K562 (cell line): ENCODE results near the gene PGAP3. TPM values are rescaled to one million over a fixed set of nuclear protein-coding genes. Genes with fewer than 3 reads are reported as not detected.

ENCODE experiments used
- ATAC-seq: fragments of 200-7000 bp; cut with Tn5 transposase; 3 replicates; pipeline ENCODE4 v1.9.1; 2020; ENCODE audit warnings: moderate library complexity
- BruUV-seq: library from RNA; stranded (reverse); fragments of 400-500 nt; replicated peaks from 2 replicates; lab custom pipeline; 2021; lab: Mats Ljungman, UMichigan
- CTCF ChIA-PET: fragments of 300-600 bp; formaldehyde crosslinking; extraction: SDS; loops from one replicate; lab custom pipeline; 2021; ENCODE audit warnings: low intra/inter-chr PET ratio; lab: Yijun Ruan, JAX
- POLR2A ChIA-PET: fragments of 300-600, 350-650 bp; sonication (Branson Sonifier 250); formaldehyde crosslinking; extraction: SDS; loops from one replicate; lab custom pipeline; 2021; ENCODE audit warnings: antibody characterized with exemption, inconsistent platforms; lab: Yijun Ruan, JAX
- DNase-seq, 4 experiments: peaks; one replicate each; pipeline versions ENCODE4 v3.0.0 to v3.0.0-alpha.2; 2011 to 2018; ENCODE audit warnings: low spot score in 3 of 4, mixed read lengths in 3 of 4; ENCODE audit errors: extremely low read depth in 1 of 4
- FAIRE-seq: peaks from 2 replicates; lab custom pipeline; 2011; peaks lifted over from hg19 to GRCh38; lab: Jason Lieb, UNC
- H2AFZ ChIP-seq: 2 replicates; pipeline ENCODE4 v1.6.0; 2011; ENCODE audit warnings: low read depth, low read length, control low read depth, inconsistent platforms
- H3K27ac ChIP-seq: fragments of 200-600 bp; 3 replicates; pipeline ENCODE4 v1.8.0; 2011; ENCODE audit warnings: low read depth, mild to moderate bottlenecking, control low read depth, inconsistent platforms, low read length, moderate library complexity, mixed read lengths; ENCODE audit errors: extremely low read depth
- H3K27me3 ChIP-seq, 2 experiments: fragments of 300-600 bp in 1 of 2; 2 replicates in 1 of 2; 3 replicates in 1 of 2; pipeline versions ENCODE4 v1.6.0 to v1.8.0; 2011; ENCODE audit warnings: inconsistent platforms in 2 of 2, low read length in 2 of 2, mild to moderate bottlenecking in 1 of 2, mixed read lengths in 1 of 2, moderate library complexity in 1 of 2; ENCODE audit not compliant: control insufficient read depth in 2 of 2, insufficient read depth in 2 of 2
- H3K36me3 ChIP-seq: fragments of 300-600 bp; 3 replicates; pipeline ENCODE4 v1.8.0; 2011; ENCODE audit warnings: mild to moderate bottlenecking, low read length, inconsistent platforms; ENCODE audit not compliant: control insufficient read depth, insufficient read depth
- H3K4me1 ChIP-seq, 2 experiments: fragments of 200-600 bp in 1 of 2; replicated peaks in 1 of 2; 2 replicates in 1 of 2; 3 replicates in 1 of 2; pipeline versions ENCODE4 v1.5.1 to v1.8.0; 2011; ENCODE audit warnings: inconsistent platforms in 2 of 2, low read length in 2 of 2, mild to moderate bottlenecking in 1 of 2, mixed read lengths in 1 of 2, moderate library complexity in 1 of 2; ENCODE audit not compliant: control insufficient read depth in 2 of 2, insufficient read depth in 2 of 2
- H3K4me2 ChIP-seq: 2 replicates; pipeline ENCODE4 v1.6.1; 2011; ENCODE audit warnings: low read length, control low read depth, inconsistent platforms, mixed read lengths; ENCODE audit not compliant: insufficient read depth
- H3K4me3 ChIP-seq: fragments of 200-600 bp; sonication (generic), shearing (Covaris generic); 2 replicates; pipeline ENCODE4 v1.5.1; 2016; ENCODE audit warnings: control low read depth, inconsistent platforms
- H3K79me2 ChIP-seq: fragments of 200-600 bp; 3 replicates; pipeline ENCODE4 v1.8.0; 2011; ENCODE audit warnings: low read length, inconsistent platforms; ENCODE audit not compliant: control insufficient read depth, insufficient read depth
- H3K9ac ChIP-seq, 2 experiments: 2 replicates each; pipeline versions ENCODE4 v1.6.0 to v1.6.1; 2011; ENCODE audit warnings: low read depth in 2 of 2, low read length in 2 of 2, control low read depth in 1 of 2, inconsistent platforms in 1 of 2, mild to moderate bottlenecking in 1 of 2, mixed read lengths in 1 of 2; ENCODE audit not compliant: insufficient read depth in 1 of 2
- H3K9me1 ChIP-seq: one replicate; pipeline ENCODE4 v1.6.0; 2011; ENCODE audit warnings: inconsistent platforms, mild to moderate bottlenecking, low read length, moderate library complexity; ENCODE audit not compliant: control insufficient read depth, insufficient read depth
- H3K9me3 ChIP-seq: replicated peaks from 2 replicates; pipeline ENCODE4 v1.5.1; 2011; ENCODE audit warnings: low read depth, low read length, inconsistent platforms; ENCODE audit not compliant: control insufficient read depth, insufficient read depth
- H4K20me1 ChIP-seq: replicated peaks from 2 replicates; pipeline ENCODE4 v1.6.1; 2011; ENCODE audit warnings: low read length, inconsistent platforms, mixed read lengths; ENCODE audit not compliant: control insufficient read depth, insufficient read depth
- MEIS2 ChIP-seq: fragments of 450-650 bp; IDR thresholded peaks from 2 replicates; pipeline ENCODE4 v1.6.1; 2014; ENCODE audit warnings: mild to moderate bottlenecking; ENCODE audit not compliant: partially characterized antibody
- PHF8 ChIP-seq: fragments of 200-600 bp; sonication (generic); IDR thresholded peaks from 2 replicates; pipeline ENCODE4 v1.6.1; 2012; ENCODE audit warnings: mixed run types, mild to moderate bottlenecking, inconsistent platforms, low read length, moderate library complexity, borderline replicate concordance
- WGBS: fragments of 100-300 bp; shearing (Covaris generic); methylation state at CpG from one replicate; pipeline ENCODE4 v1.1.6; 2016; ENCODE audit warnings: low coverage, mixed read lengths; ENCODE audit not compliant: insufficient coverage; ENCODE audit errors: missing lambda C conversion rate; 5-methylcytosine and 5-hydroxymethylcytosine counted together
- in situ Hi-C: fragments of 300-500 bp; cut with MboI; formaldehyde crosslinking; loops from 4 replicates; pipeline ENCODE4 v1.15.0; 2018; ENCODE audit warnings: inconsistent platforms, mixed read lengths
- intact Hi-C: fragments of 100-400 bp; cut with micrococcal nuclease; formaldehyde crosslinking; loops from 2 replicates; pipeline ENCODE4 v1.14.2; 2022
- polyA plus RNA-seq, 8 experiments: library from polyadenylated mRNA; depleted of rRNA in 4 of 8; stranded (reverse) in 5 of 8; unstranded in 3 of 8; fragments of >200 nt; fragmentation: Nextera tagmentation in 2 of 8; fragmentation: Illumina TruSeq in 1 of 8; extraction: Ambion mirVana in 2 of 8; extraction: Trizol in 1 of 8; gene quantifications; 2 replicates each; pipeline versions ENCODE4 v1.2.1 to v1.2.3, GENCODE V29; 2011 to 2014; ENCODE audit warnings: inconsistent platforms in 1 of 8, missing spikeins in 1 of 8
- total RNA-seq, 7 experiments: library from RNA; depleted of rRNA in 6 of 7; stranded (reverse); fragments of >200 nt in 6 of 7; fragmentation: Illumina TruSeq in 2 of 7; extraction: Trizol in 2 of 7; gene quantifications; 2 replicates each; pipeline versions ENCODE4 v1.2.1 to v1.2.3, GENCODE V29; 2011 to 2021; ENCODE audit warnings: low replicate concordance in 1 of 7
- TF ChIP-seq, protein P1 (sequence below): IDR thresholded peaks from 2 replicates; pipeline ENCODE4 v1.6.1; 2012; ENCODE audit warnings: low read depth, low read length, improper control_type of control experiment, borderline replicate concordance

Gene PGAP3
- total and polyA plus RNA-seq, 9 of the 15 experiments (the other 6 are each of a cell fraction or from before 2014, with no cell fraction given), result 0.38 to 9.4 (median 4.5) TPM

DNA sequence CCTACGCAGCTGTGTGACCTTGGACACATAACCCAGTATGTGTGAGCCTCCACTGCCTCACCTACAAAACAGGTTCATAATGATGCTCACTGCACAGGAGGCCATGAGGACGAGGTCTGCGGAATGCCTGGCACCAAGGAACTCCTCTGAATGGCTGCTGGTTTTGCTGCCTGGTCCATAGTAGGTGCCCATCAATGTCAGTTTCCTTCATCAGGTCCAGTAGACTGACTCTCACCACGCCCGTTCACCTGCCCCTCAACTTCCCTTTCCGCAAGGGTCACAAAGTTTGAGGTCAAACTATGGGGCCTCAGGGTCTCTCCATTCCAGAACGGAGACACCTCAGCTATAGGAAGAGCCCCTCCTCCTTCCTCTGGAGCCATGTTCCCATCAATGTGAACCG lies 10.8 kb downstream of the PGAP3 start:
- H3K4me3 ChIP-seq, result no peak overlapping the region
- H3K4me2 ChIP-seq, result no peak overlapping the region
- H3K27ac ChIP-seq, result no peak overlapping the region
- ATAC-seq, result no peak
- H3K9me1 ChIP-seq, result no peaks in the 10 kb centered on the region
- no peaks in the 10 kb centered on the region for H3K79me2 ChIP-seq
- WGBS, result 68% methylated on average over 8 of the region's 8 CpGs
- H3K9me3 ChIP-seq, result no peaks in the 10 kb centered on the region
- in situ Hi-C loops (no loop called here), intact Hi-C loops (no loop called here)
- BruUV-seq, result no TSS peak
- no peak for FAIRE-seq
- no peaks in the 10 kb centered on the region; the same call in 1 of the 2 replicates for H4K20me1 ChIP-seq
- ChIA-PET CTCF (no interaction called here), POLR2A (interaction anchor here (1.4 to 1.6 kb wide), 2 partner anchors 10 to 11 kb away, joined by 6 to 12 read pairs; partner anchors contain the start of gene PGAP3)
- H3K9ac ChIP-seq, result no peak overlapping the region; a peak in 1 of 4 replicates
- no peaks in the 10 kb centered on the region for H3K27me3 ChIP-seq
- no peak for DNase-seq
- TF ChIP-seq MEIS2 (no peak), PHF8 (no peak)
- TF ChIP-seq, protein P1, sequence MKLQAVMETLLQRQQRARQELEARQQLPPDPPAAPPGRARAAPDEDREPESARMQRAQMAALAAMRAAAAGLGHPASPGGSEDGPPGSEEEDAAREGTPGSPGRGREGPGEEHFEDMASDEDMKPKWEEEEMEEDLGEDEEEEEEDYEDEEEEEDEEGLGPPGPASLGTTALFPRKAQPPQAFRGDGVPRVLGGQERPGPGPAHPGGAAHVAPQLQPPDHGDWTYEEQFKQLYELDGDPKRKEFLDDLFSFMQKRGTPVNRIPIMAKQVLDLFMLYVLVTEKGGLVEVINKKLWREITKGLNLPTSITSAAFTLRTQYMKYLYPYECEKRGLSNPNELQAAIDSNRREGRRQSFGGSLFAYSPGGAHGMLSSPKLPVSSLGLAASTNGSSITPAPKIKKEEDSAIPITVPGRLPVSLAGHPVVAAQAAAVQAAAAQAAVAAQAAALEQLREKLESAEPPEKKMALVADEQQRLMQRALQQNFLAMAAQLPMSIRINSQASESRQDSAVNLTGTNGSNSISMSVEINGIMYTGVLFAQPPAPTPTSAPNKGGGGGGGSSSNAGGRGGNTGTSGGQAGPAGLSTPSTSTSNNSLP, result no peak
- peaks cover 5% of the 10 kb centered on the region; the same call in 2 of the 3 replicates for H3K36me3 ChIP-seq
- no peak overlapping the region for H2AFZ ChIP-seq
- H3K4me1 ChIP-seq, result peaks cover 30 to 60% of the 10 kb centered on the region in 2 experiments; a peak in 4 of 5 replicates
